K562 (cell line): ENCODE data around the gene GTF2A1. TPM values are rescaled to one million over a fixed set of nuclear protein-coding genes. Genes with fewer than 3 reads are reported as not detected.

Source experiments
- CXXC5 ChIP-seq: fragments of 250-450 bp; sonication (Bioruptor Pico); IDR thresholded peaks from 2 replicates; pipeline ENCODE4 v1.8.0; 2022; ENCODE audit warnings: inconsistent platforms, mild to moderate bottlenecking, moderate library complexity
- ERF ChIP-seq: fragments of 450-650 bp; formaldehyde crosslinking; IDR thresholded peaks from 2 replicates; pipeline ENCODE4 v1.4.0; 2020; ENCODE audit warnings: mild to moderate bottlenecking, mixed read lengths
- GTF2A2 ChIP-seq: IDR thresholded peaks from 2 replicates; pipeline ENCODE4 v1.6.1; 2016; ENCODE audit warnings: mild to moderate bottlenecking, missing genetic modification characterization, missing compliant biosample characterization
- JUND ChIP-seq, 2 experiments: IDR thresholded peaks; 2 replicates in 1 of 2; 3 replicates in 1 of 2; pipeline ENCODE4 v1.6.1; 2011; ENCODE audit warnings: borderline replicate concordance in 2 of 2, low read depth in 2 of 2, low read length in 2 of 2, improper control_type of control experiment in 1 of 2, missing biosample characterization in 1 of 2, missing genetic modification characterization in 1 of 2, missing genetic modification reagents in 1 of 2
- LEF1 ChIP-seq: fragments of 450-650 bp; IDR thresholded peaks from 2 replicates; pipeline ENCODE4 v1.6.1; 2016; ENCODE audit warnings: mild to moderate bottlenecking
- MEF2A ChIP-seq: IDR thresholded peaks from 2 replicates; pipeline ENCODE4 v1.6.1; 2011; ENCODE audit warnings: low read depth, mild to moderate bottlenecking, low read length, moderate library complexity; ENCODE audit not compliant: control insufficient read depth
- MYC ChIP-seq, 2 experiments: fragments of 250-450 bp in 1 of 2; sonication (Bioruptor Pico) in 1 of 2; IDR thresholded peaks; 2 replicates each; pipeline versions ENCODE4 v1.5.1 to v1.6.1; 2012 to 2021; ENCODE audit warnings: low read depth in 2 of 2, borderline replicate concordance in 1 of 2, improper control_type of control experiment in 1 of 2, low read length in 1 of 2, mild to moderate bottlenecking in 1 of 2, moderate library complexity in 1 of 2
- PPARD ChIP-seq: fragments of 250-450 bp; sonication (Bioruptor Pico); IDR thresholded peaks from 2 replicates; pipeline ENCODE4 v1.8.0; 2022; ENCODE audit warnings: inconsistent platforms, mild to moderate bottlenecking, moderate library complexity
- RFX7 ChIP-seq: fragments of 250-450 bp; sonication (Bioruptor Pico); IDR thresholded peaks from 2 replicates; pipeline ENCODE4 v1.5.1; 2021; ENCODE audit warnings: mild to moderate bottlenecking
- U2AF2 ChIP-seq: fragments of 200-400 bp; formaldehyde crosslinking; optimal IDR thresholded peaks from 2 replicates; pipeline ENCODE3; 2017; ENCODE audit warnings: low read depth, mild to moderate bottlenecking, low read length
- ZNF232 ChIP-seq: sonication (generic); formaldehyde crosslinking; IDR thresholded peaks from 2 replicates; pipeline ENCODE4 v1.8.0; 2022; ENCODE audit warnings: mild to moderate bottlenecking, missing genetic modification reagents
- ZNF583 ChIP-seq: fragments of 250-450 bp; sonication (Bioruptor Pico); IDR thresholded peaks from 2 replicates; pipeline ENCODE4 v1.4.0; 2020
- ZNF707 ChIP-seq: fragments of 250-450 bp; sonication (Bioruptor Pico); conservative IDR thresholded peaks from 2 replicates; pipeline ENCODE4 v1.8.0; 2022; ENCODE audit warnings: inconsistent platforms, mild to moderate bottlenecking, moderate library complexity
- ZNF766 ChIP-seq: fragments of 200-800 bp; sonication (Bioruptor generic); conservative IDR thresholded peaks from 2 replicates; pipeline ENCODE4 v1.6.1; 2016; ENCODE audit warnings: missing genetic modification characterization, missing compliant biosample characterization
- polyA plus RNA-seq, 8 experiments: library from polyadenylated mRNA; depleted of rRNA in 4 of 8; stranded (reverse) in 5 of 8; unstranded in 3 of 8; fragments of >200 nt; fragmentation: Nextera tagmentation in 2 of 8; fragmentation: Illumina TruSeq in 1 of 8; extraction: Ambion mirVana in 2 of 8; extraction: Trizol in 1 of 8; gene quantifications; 2 replicates each; pipeline versions ENCODE4 v1.2.1 to v1.2.3, GENCODE V29; 2011 to 2014; ENCODE audit warnings: inconsistent platforms in 1 of 8, missing spikeins in 1 of 8
- total RNA-seq, 7 experiments: library from RNA; depleted of rRNA in 6 of 7; stranded (reverse); fragments of >200 nt in 6 of 7; fragmentation: Illumina TruSeq in 2 of 7; extraction: Trizol in 2 of 7; gene quantifications; 2 replicates each; pipeline versions ENCODE4 v1.2.1 to v1.2.3, GENCODE V29; 2011 to 2021; ENCODE audit warnings: low replicate concordance in 1 of 7
- TF ChIP-seq, protein P1 (sequence below): fragments of 250-450 bp; sonication (Bioruptor Pico); IDR thresholded peaks from 2 replicates; pipeline ENCODE4 v1.9.0; 2021; ENCODE audit warnings: mild to moderate bottlenecking, inconsistent platforms
- TF ChIP-seq, protein P2 (sequence below): fragments of 250-450 bp; sonication (Bioruptor Pico); IDR thresholded peaks from 2 replicates; pipeline ENCODE4 v1.8.0; 2022; ENCODE audit warnings: inconsistent platforms
- TF ChIP-seq, protein P3 (sequence below): sonication (generic); formaldehyde crosslinking; IDR thresholded peaks from 2 replicates; pipeline ENCODE4 v1.8.0; 2022; ENCODE audit warnings: mild to moderate bottlenecking, missing genetic modification reagents, borderline replicate concordance
- TF ChIP-seq, protein P4 (sequence below), 2 experiments: fragments of 450-650 bp in 1 of 2; sonication (generic) in 1 of 2; formaldehyde crosslinking in 1 of 2; IDR thresholded peaks in 1 of 2; conservative IDR thresholded peaks in 1 of 2; 2 replicates each; pipeline versions ENCODE4 v1.6.1 to v1.8.1; 2016 to 2023; ENCODE audit warnings: mild to moderate bottlenecking in 2 of 2, moderate library complexity in 2 of 2, inconsistent platforms in 1 of 2, missing genetic modification reagents in 1 of 2

The GTF2A1 gene
- total and polyA plus RNA-seq, 9 of the 15 experiments (the other 6 are each of a cell fraction or from before 2014, with no cell fraction given), result 3.4 to 22.8 (median 14.7) TPM

DNA sequence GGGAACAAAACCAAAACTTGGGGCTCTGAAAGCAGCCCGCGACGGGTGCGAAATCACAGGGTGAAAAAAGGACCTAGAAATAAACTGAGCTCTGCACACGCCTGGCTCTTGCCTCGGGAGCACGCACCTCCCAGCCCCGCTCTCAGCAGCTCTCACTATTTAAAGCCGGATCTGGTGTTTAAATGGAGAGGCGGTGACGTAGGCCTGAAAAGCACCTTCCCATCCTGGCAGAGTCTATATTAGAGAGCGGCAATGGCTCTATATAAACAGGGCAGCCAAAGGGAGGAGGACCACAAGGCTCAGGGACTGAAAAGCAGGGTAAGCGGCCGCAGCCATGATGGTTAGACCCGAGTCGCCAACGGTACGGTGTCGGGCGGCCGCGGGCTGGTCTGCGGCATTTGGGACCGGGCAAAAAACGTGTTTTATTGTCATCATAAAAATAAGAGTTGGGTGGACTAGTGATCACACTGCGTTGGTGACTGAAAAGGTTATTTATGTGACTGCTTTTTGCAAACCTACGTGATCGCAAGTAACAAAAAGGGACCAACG lies 1.5 kb downstream of the GTF2A1 start (continued):
- TF ChIP-seq, protein P1, sequence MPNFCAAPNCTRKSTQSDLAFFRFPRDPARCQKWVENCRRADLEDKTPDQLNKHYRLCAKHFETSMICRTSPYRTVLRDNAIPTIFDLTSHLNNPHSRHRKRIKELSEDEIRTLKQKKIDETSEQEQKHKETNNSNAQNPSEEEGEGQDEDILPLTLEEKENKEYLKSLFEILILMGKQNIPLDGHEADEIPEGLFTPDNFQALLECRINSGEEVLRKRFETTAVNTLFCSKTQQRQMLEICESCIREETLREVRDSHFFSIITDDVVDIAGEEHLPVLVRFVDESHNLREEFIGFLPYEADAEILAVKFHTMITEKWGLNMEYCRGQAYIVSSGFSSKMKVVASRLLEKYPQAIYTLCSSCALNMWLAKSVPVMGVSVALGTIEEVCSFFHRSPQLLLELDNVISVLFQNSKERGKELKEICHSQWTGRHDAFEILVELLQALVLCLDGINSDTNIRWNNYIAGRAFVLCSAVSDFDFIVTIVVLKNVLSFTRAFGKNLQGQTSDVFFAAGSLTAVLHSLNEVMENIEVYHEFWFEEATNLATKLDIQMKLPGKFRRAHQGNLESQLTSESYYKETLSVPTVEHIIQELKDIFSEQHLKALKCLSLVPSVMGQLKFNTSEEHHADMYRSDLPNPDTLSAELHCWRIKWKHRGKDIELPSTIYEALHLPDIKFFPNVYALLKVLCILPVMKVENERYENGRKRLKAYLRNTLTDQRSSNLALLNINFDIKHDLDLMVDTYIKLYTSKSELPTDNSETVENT (CRISPR knock-in tag), result 0 out of 2 replicates have a peak, but pooled peaks have one; percentile 19
- TF ChIP-seq, protein P2, sequence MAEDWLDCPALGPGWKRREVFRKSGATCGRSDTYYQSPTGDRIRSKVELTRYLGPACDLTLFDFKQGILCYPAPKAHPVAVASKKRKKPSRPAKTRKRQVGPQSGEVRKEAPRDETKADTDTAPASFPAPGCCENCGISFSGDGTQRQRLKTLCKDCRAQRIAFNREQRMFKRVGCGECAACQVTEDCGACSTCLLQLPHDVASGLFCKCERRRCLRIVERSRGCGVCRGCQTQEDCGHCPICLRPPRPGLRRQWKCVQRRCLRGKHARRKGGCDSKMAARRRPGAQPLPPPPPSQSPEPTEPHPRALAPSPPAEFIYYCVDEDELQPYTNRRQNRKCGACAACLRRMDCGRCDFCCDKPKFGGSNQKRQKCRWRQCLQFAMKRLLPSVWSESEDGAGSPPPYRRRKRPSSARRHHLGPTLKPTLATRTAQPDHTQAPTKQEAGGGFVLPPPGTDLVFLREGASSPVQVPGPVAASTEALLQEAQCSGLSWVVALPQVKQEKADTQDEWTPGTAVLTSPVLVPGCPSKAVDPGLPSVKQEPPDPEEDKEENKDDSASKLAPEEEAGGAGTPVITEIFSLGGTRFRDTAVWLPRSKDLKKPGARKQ (CRISPR knock-in tag), result no peak
- TF ChIP-seq ZNF707 (CRISPR knock-in tag), result no peak
- TF ChIP-seq, protein P3, sequence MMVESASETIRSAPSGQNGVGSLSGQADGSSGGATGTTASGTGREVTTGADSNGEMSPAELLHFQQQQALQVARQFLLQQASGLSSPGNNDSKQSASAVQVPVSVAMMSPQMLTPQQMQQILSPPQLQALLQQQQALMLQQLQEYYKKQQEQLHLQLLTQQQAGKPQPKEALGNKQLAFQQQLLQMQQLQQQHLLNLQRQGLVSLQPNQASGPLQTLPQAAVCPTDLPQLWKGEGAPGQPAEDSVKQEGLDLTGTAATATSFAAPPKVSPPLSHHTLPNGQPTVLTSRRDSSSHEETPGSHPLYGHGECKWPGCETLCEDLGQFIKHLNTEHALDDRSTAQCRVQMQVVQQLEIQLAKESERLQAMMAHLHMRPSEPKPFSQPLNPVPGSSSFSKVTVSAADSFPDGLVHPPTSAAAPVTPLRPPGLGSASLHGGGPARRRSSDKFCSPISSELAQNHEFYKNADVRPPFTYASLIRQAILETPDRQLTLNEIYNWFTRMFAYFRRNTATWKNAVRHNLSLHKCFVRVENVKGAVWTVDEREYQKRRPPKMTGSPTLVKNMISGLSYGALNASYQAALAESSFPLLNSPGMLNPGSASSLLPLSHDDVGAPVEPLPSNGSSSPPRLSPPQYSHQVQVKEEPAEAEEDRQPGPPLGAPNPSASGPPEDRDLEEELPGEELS (CRISPR knock-in tag), result no peak
- no peak for TF ChIP-seq U2AF2
- TF ChIP-seq CXXC5 (CRISPR knock-in tag), result peak; percentile 49
- no peak for TF ChIP-seq ZNF583 (CRISPR knock-in tag)
- 0 out of 2 replicates have a peak, but pooled peaks have one; percentile 30 for TF ChIP-seq ZNF232 (CRISPR knock-in tag)
- TF ChIP-seq JUND (IDR thresholded peaks at IDR 0.05; ENCODE audit: borderline replicate concordance, low read depth, low read length), result 0 out of 2 replicates have a peak, but pooled peaks have one; percentile 22
- TF ChIP-seq JUND (tag; IDR thresholded peaks at IDR 0.05; ENCODE audit: borderline replicate concordance, low read depth, low read length), result no peak
- TF ChIP-seq LEF1, result no peak
- no peak for TF ChIP-seq MEF2A
- TF ChIP-seq, protein P4, sequence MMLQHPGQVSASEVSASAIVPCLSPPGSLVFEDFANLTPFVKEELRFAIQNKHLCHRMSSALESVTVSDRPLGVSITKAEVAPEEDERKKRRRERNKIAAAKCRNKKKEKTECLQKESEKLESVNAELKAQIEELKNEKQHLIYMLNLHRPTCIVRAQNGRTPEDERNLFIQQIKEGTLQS (IDR thresholded peaks at IDR 0.05), result no peak
- TF ChIP-seq, protein P4 (CRISPR knock-in tag; conservative IDR thresholded peaks at IDR 0.05), result no peak
- 0 out of 2 replicates have a peak, but pooled peaks have one; percentile 20 for TF ChIP-seq ERF (CRISPR knock-in tag)
- no peak for TF ChIP-seq RFX7 (CRISPR knock-in tag)
- peak; percentile 38; the same call in 1 of the 2 replicates for TF ChIP-seq ZNF766 (CRISPR knock-in tag)
- TF ChIP-seq MYC (IDR thresholded peaks at IDR 0.05; ENCODE audit: low read depth, low read length), result peak; percentile 51; the same call in 1 of the 2 replicates
- TF ChIP-seq MYC (CRISPR knock-in tag; IDR thresholded peaks at IDR 0.05; ENCODE audit: borderline replicate concordance, low read depth), result no peak
- no peak for TF ChIP-seq GTF2A2 (tag)
- TF ChIP-seq PPARD (CRISPR knock-in tag), result no peak
